ENCODE data around the gene TMC5. TPM values are rescaled to one million over a fixed set of nuclear protein-coding genes. Genes with fewer than 3 reads are reported as not detected.
"Not testable (repeated sequence)": the region's sequence is repeated elsewhere in the genome, so short reads cannot be mapped to it uniquely, and the experiment has no call there.

Gene TMC5
- total RNA-seq, 1 experiment from 2014 or later = not detected

- DNase-seq (ENCODE audit: low read depth) = no peak
Observed at GRCh38 chr16:19406891-19407491, 10.7 kb upstream of the TMC5 start.

DNA sequence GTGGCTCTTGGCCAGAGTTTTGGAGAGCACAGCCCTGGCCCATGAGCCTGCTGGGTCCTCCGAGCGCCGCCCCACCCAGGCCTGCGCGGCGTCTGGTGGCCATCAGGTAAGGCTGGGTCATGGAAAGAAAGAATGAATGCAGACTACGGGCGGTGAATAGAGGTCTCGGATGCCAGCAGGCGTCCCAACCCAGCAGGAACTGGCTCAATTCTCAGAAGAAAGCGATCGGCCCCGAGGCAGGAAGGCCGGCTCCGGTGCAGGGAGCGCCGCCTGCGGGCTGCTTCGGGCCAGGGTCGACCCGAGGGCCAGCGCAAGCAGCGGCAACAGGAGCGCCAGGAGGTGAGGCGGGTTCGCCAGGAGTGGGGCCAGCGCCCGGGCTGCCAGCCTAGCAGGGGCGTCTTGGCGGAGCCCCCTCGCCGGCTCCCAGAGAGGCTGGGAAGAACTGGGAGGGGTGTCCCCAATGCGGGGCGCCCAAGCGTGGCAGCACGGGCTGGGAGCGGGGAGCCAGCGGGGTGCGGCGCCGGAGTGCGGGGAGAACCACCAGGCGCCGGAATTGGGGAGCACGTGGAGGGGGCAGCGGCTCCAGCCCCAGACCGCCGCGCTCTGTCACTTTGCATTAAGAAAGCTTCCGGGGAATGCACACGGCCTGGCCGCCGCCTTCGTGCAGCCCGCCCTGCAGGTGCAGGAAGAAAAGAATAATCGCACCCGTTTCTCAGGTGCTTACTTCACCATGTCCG is 7.1 kb upstream of the TMC5 start:
- DNase-seq (ENCODE audit: low read depth) = no peak

DNA sequence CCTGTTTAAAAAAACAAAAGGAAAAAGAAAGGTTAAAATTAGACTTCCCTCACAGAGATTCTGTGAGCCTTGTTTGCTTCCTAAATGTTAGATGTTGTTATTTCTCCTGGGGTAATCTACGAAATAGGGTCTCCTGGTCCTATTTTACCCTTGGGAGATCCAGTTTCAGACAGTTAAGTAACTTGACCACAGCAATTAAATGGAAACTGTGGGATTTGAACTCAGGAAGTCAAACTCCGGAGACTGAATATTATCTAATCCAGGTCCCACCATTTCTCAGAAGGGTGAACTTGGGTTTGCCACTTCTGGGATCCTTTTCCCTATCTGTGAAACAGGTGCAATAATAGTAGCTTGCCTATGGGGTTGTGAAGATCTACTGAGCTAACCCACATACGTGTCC is 6.4 kb upstream of the TMC5 start:
- no peak for DNase-seq (ENCODE audit: low read depth)

DNA sequence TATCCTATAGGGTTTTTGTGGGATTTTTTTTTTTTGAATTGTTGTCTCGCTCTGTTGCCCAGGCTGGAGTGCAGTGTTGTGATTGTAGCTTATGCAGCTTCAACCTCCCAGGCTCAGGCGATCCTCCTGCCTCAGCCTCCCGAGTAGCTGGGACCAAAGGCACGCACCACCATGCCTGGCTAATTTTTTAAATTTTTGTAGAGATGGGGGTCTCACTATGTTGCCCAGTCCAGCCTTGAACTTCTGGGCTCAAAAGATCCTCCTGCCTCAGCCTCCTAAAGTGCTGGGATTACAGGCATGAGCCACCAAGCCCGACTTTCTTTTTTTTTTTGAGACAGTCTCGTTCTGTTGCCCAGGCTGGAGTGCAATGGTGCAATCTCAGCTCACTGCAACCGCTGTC is 5.6 kb upstream of the TMC5 start:
- DNase-seq (ENCODE audit: low read depth) = not testable (repeated sequence)

DNA sequence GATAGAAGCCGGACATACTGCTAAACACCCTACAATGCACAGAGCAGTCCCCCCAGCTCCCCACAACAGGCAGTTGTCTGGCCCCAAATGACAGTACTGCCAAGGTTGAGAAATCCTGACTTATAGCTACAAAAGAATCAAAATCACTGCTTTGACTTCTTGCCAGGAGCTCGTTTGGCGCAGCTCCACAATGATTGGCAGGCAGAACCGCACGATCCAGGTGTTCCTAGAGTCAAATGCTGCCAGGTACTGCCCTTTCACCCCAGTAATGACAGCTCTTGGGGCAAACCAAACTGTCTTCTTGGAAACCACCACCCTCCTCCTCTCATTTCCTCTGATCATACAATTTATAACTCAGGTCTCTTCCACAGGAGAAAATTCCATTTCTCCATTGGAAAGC is 2.2 kb upstream of the TMC5 start:
- no peak for DNase-seq (ENCODE audit: low read depth)

GRCh38 chr16:19415918-19416317 is 1.8 kb upstream of the TMC5 start:
- DNase-seq (ENCODE audit: low read depth) = no peak

DNA sequence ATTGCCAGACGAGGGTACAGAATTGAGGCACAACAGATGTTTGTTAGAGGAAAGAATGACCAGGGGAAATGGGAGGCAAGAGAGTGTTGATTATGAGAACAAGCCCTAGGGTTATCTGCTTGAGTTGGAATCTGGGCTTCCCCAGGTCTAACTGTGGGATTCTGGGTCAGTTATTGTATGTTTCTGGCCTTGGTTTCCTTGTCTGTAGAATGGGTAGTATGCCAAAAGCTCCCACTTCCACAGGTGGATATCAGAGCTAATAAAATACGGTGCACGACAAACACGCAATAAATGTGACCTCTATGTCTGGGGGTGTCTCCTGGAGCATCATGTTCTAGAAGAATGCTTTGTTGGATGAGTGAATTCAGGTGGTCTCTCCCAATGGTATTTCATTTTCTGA is 517 bp downstream of the TMC5 start:
- no peak for DNase-seq (ENCODE audit: low read depth)

DNA sequence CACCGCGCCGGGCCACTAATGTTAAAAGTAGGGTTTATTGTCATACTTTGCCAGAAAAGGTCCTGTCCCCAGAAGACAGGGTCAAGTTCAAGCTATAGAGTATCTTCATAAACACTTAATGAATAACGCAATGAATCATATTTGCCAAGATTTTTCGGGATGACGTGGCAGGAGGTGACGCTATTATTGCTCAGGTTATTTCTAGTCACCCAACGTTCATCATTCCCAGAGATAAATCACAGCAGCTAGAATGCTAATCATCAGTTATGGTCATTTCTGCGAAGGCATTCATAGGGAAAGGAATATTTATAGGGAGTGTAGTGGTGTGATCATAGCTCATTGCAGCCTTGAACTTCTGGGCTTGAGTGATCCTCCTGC is 2.0 kb downstream of the TMC5 start:
- DNase-seq (ENCODE audit: low read depth) = peak; percentile 69

DNA sequence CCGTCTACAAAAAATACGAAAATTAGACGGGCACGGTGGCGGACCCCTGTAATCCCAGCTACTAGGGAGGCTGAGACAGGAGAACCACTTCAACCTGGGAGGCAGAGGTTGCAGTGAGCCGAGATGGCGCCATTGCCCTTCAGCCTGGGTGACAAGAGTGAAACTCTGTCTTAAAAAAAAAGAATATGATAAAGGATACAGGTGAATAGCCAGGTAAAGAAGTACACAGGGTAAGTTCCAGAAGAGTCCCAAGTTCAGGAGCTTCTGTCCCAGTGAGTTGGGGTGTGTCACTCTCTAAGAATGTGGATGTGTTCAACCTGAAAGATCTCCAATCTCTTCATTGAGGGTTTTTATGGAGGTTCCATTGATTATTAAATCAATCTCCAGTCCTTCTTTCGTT is 6.8 kb downstream of the TMC5 start:
- no peak for DNase-seq (ENCODE audit: low read depth)

DNA sequence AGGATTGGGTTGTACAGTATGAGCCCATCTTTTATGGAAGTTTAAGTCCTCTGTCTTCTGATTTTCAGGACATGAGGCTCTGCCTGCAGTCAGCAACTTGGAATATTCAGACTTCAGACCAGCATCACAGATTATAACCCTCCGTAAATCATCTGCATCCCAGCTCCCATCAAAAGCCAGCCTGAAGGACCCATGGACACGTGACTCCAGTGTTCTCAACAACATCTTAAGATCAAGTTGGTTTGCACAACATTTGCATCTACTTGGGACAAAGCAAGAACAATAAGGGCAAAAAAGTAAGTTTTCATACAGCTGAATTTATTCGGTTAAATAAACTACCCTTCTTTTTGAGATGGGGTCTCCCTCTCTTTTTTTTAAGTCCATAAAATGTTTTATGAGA is 12.7 kb downstream of the TMC5 start:
- DNase-seq (ENCODE audit: low read depth) = no peak

DNA sequence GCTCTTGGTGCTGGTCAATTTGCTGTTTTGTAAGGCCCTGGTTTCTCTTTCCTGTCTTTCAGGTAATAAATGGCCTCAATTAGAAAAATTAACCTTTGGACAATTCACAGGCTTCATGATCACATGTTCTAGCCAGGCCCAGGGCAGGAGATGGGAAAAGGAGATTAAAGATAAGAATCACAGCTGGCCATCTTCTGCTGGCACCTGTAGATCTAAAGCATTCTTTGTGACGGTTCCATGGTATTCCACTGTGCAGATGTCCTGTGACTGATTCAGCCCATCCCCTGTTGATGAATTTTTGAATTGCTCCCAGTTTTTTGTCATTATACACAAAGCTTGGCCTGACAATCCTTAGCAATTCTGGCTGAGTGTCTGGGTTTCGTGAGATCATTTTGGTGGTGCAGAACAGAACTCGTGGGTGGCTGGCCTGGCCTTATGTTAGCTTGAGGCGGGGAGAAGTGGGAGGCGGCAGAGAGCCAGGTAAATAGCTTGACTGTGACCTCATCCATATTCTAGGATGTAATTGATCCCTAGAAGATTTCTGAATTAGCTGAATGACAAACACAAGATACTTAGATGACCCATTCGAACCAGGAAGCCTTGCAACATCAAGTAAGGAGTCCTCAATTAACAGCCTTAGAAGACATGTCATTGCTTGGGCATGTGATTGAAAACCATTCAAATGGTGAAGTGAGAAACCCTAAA is 14.1 kb downstream of the TMC5 start:
- no peak for DNase-seq (ENCODE audit: low read depth)

DNA sequence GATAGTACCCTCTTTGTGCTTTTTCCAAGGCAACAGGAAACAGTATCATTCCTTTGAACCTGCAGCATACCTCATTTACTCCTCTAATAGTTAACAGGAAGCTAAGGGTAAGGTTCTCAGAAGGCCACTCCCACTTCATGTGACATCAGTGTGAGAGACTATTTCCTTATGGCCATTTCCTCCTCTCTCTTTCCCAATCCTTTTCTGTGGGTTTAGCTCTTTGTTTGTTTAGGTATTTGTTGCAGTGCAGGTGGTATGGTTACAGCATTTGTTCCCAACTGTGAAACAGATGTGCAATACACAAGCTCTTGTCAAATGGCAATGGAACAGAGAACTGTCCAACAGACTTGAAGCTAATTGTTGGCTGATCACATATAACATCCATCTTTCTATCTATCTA is 14.7 kb downstream of the TMC5 start:
- DNase-seq (ENCODE audit: low read depth) = no peak

GRCh38 chr16:19434584-19434983 is 16.9 kb downstream of the TMC5 start:
- DNase-seq (ENCODE audit: low read depth) = no peak

- no peak for DNase-seq (ENCODE audit: low read depth)
Observed at GRCh38 chr16:19436540-19436939, 18.9 kb downstream of the TMC5 start.

DNA sequence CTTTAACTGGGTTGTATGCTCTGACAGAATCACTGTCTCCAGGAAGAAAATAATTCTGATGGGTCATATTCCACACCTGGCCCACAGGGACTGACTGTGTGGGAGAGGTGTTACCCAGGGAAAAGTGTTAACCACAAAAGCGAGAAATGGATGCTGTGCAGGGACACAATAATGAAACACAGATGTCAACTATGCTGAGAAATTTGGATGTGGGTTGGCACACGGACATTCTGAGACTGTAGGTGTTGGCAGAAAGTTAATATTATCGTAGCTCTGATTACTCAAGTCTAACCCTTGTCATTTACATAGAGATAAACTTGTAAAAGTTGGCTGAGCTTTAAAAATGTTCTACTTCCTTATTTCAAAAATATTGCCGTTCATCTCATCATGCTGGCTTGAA is 19.6 kb downstream of the TMC5 start:
- DNase-seq (ENCODE audit: low read depth) = no peak

GRCh38 chr16:19438739-19439138 is 21.1 kb downstream of the TMC5 start:
- no peak for DNase-seq (ENCODE audit: low read depth)

DNA sequence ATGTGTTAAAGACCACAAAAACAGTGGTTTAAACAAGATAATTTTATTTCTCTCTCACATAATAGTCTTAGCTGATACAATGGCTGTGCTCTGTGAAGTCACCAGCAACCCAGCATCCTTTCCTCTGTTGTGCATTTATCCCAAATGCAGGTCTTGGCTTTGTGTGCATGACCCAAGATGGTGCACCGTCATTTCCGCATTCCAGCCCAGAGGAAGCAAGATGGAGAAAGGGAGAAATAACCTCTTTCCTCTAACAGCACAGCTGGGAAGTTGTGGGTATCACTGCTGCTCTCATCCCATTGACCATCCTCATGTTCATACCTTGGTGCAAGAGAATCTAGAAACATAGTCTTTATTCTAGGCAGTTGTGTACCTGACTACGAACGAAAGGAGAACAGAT is 21.8 kb downstream of the TMC5 start:
- DNase-seq (ENCODE audit: low read depth) = no peak

DNA sequence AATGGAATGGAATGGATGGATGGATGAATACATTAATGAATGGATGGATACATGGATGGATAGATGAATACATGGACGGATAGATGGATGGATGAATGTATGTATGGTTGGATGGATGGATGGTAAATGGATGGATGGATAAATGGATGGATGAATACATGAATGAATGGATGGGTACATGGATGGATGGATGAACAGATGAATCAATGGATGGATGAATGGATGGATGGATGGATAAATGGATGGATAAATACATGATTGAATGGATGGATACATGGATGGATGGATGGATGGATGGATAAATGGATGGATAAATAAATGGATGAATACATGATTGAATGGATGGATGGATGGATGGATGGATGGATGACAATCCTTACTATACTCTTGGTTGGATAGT is 26.0 kb downstream of the TMC5 start:
- no peak for DNase-seq (ENCODE audit: low read depth)

GRCh38 chr16:19446300-19446846 is 28.7 kb downstream of the TMC5 start:
- no peak for DNase-seq (ENCODE audit: low read depth)

- no peak for DNase-seq (ENCODE audit: low read depth)
Observed at GRCh38 chr16:19446886-19447285, 29.2 kb downstream of the TMC5 start.

- no peak for DNase-seq (ENCODE audit: low read depth)
Observed at GRCh38 chr16:19450186-19450585, 32.5 kb downstream of the TMC5 start.

- DNase-seq (ENCODE audit: low read depth) = no peak
Observed at GRCh38 chr16:19458722-19459379, 41.2 kb downstream of the TMC5 start.
